ENCODE data around the gene SERPING1. TPM values are rescaled to one million over a fixed set of nuclear protein-coding genes. Genes with fewer than 3 reads are reported as not detected.

Gene SERPING1
- polyA plus RNA-seq, 1 of the 3 experiments (the other 2 are of a cell fraction), result 4.5 TPM

DNA sequence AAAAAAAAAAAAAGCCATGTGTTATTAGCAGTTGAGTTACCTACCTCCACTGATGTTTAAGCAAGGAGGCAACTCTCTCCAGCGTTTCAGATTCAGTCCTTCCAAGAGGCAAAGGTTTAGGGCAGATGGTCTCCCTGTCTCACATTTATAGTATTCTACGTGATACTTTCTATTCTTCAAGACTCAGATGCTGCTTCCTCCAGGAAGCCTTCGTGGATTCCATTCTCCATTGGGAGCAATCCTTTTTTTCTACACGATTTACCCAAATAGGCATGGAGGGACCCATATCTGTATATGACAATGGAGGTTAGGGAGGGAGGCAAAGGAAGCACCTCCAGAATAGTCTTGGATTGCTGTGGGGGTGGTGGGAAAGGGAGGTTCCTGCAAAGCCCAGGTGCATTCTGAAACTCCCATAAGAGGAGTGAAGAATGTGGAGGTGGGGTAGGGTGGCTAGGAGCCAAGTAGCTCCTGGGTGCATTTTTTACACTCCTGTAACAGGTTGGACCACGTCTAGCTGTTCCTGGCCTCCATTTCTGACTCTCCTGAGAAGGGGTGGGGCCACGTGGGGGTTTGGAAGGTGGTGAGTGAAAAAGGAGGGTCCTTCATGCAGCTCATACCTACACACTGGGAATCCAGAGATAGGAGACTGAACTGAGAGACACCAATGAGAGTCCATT lies 36.0 kb downstream of the SERPING1 start (continued):
- TF ChIP-seq FOXJ3 (CRISPR knock-in tag; IDR thresholded peaks at IDR 0.05) (no peak), MEF2A (IDR thresholded peaks at IDR 0.05; ENCODE audit: borderline replicate concordance, low read depth) (no peak), GABPA (IDR thresholded peaks at IDR 0.05; ENCODE audit: low read depth) (no peak), FOXM1 (IDR thresholded peaks at IDR 0.05; ENCODE audit: low read depth) (no peak), POLR2AphosphoS5 (IDR thresholded peaks at IDR 0.05; ENCODE audit: low read depth, low read length) (no peak), FOSL2 (IDR thresholded peaks at IDR 0.05; ENCODE audit: borderline replicate concordance, low read depth) (no peak), TAF1 (IDR thresholded peaks at IDR 0.05; ENCODE audit: borderline replicate concordance, low read depth, low read length) (no peak)
- TF ChIP-seq, protein P1, sequence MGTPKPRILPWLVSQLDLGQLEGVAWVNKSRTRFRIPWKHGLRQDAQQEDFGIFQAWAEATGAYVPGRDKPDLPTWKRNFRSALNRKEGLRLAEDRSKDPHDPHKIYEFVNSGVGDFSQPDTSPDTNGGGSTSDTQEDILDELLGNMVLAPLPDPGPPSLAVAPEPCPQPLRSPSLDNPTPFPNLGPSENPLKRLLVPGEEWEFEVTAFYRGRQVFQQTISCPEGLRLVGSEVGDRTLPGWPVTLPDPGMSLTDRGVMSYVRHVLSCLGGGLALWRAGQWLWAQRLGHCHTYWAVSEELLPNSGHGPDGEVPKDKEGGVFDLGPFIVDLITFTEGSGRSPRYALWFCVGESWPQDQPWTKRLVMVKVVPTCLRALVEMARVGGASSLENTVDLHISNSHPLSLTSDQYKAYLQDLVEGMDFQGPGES (IDR thresholded peaks at IDR 0.05; ENCODE audit: low read depth, low read length), result no peak

DNA sequence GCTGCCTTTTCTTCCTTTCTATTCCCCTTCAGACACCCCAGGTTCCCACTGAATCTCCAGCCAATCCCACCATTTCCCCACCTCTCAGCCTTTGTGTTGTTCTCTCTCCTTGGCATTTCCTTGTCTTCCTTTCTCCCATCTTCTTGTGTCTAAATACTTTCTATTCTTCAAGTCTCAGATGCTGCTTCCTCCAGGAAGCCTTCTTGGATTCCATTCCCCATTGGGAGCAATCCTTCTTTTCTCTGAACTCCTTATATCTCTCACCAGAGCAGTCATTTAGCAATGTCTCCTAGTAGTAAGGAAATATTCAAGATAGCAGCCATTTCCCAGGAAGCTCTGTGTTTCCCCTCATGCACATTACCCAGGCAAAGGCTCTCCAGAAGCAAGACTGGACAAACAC lies 36.8 kb downstream of the SERPING1 start:
- no peaks in the 10 kb centered on the region for H3K36me3 ChIP-seq (replicated peaks in 1 of 2; ENCODE audit: control insufficient read depth in 1 of 2, insufficient read depth in 2 of 2, low read length in 1 of 2)
- no peak overlapping the region for H3K9ac ChIP-seq
- no peaks in the 10 kb centered on the region for H3K9me2 ChIP-seq
- H2AFZ ChIP-seq (ENCODE audit: low read depth), result no peak overlapping the region
- POLR2A ChIA-PET, result no interaction called here
- peaks cover 12% of the 10 kb centered on the region for H3K79me2 ChIP-seq (ENCODE audit: insufficient read depth)
- no peak overlapping the region for H3K27ac ChIP-seq (ENCODE audit: low read depth in 2 of 2, low read length in 1 of 2)
- no peak overlapping the region for H3K4me2 ChIP-seq
- no peak overlapping the region for H3K4me3 ChIP-seq (ENCODE audit: low read depth in 2 of 2, low read length in 1 of 2)
- no peaks in the 10 kb centered on the region for H4K20me1 ChIP-seq (ENCODE audit: insufficient read depth)
- no peaks in the 10 kb centered on the region for H3K9me3 ChIP-seq
- DNase-seq, result no peak
- H3K27me3 ChIP-seq (ENCODE audit: insufficient read depth), result peaks cover 6% of the 10 kb centered on the region; the same call in 1 of the 2 replicates
- H3F3A ChIP-seq (replicated peaks; ENCODE audit: insufficient read depth), result no peaks in the 10 kb centered on the region
- no peak for TF ChIP-seq JUND (IDR thresholded peaks at IDR 0.05)
- H3K4me1 ChIP-seq (ENCODE audit: control insufficient read depth in 1 of 2, insufficient read depth in 2 of 2, low read depth in 1 of 2, low read length in 1 of 2), result peaks cover 3 to 9% of the 10 kb centered on the region in 2 experiments; a peak in 2 of 4 replicates
- CTCF ChIA-PET, result interaction anchor here (2.4 to 17.7 kb wide), 3 partner anchors 11 to 108 kb away, joined by 7 to 326 read pairs (median 21); partner anchors contain the start of gene UBE2L6

DNA sequence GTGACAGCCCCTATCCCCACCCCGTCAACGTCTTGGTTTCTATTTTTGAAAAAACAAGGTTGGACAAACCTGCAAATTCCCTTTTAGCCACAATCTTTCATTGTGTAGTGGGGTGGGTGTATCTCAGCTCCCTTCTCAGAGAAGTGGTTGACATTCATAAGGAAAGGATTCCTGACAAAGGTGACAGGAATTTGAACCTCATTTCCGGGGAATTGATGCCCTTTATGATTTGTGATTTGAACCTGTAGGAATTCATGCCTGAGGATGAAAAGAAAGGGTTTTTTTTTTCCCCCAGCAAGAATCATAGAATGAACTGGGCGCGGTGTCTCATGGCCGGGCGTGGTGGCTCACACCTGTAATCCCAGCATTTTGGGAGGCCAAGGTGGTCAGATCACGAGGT lies 37.8 kb downstream of the SERPING1 start:
- Histone ChIP-seq H4K20me1 (ENCODE audit: insufficient read depth) (peaks cover 6% of the 10 kb centered on the region; the same call in 1 of the 2 replicates), H3K27ac (ENCODE audit: low read depth in 2 of 2, low read length in 1 of 2) (no peak overlapping the region), H3K27me3 (ENCODE audit: insufficient read depth) (peaks cover 6% of the 10 kb centered on the region; the same call in 1 of the 2 replicates), H3K9me3 (no peaks in the 10 kb centered on the region), H3F3A (replicated peaks; ENCODE audit: insufficient read depth) (no peaks in the 10 kb centered on the region), H3K79me2 (ENCODE audit: insufficient read depth) (peaks cover 21% of the 10 kb centered on the region), H2AFZ (ENCODE audit: low read depth) (no peak overlapping the region), H3K36me3 (replicated peaks in 1 of 2; ENCODE audit: control insufficient read depth in 1 of 2, insufficient read depth in 2 of 2, low read length in 1 of 2) (no peaks in the 10 kb centered on the region), H3K4me3 (ENCODE audit: low read depth in 2 of 2, low read length in 1 of 2) (no peak overlapping the region), H3K4me1 (ENCODE audit: control insufficient read depth in 1 of 2, insufficient read depth in 2 of 2, low read depth in 1 of 2, low read length in 1 of 2) (peaks cover 9 to 14% of the 10 kb centered on the region in 2 experiments; a peak in 3 of 4 replicates), H3K9ac (no peak overlapping the region), H3K4me2 (no peak overlapping the region), H3K9me2 (no peaks in the 10 kb centered on the region)
- CTCF ChIA-PET, result interaction anchor here (2.4 to 17.7 kb wide), 3 partner anchors 10 to 108 kb away, joined by 7 to 326 read pairs (median 21); partner anchors contain the start of gene UBE2L6
- WGBS (ENCODE audit: low lambda C conversion rate), result 83% methylated on average over 8 of the region's 8 CpGs
- DNase-seq, result no peak
- POLR2A ChIA-PET, result no interaction called here
- no peak for TF ChIP-seq RFX5 (IDR thresholded peaks at IDR 0.05; ENCODE audit: low read length)
- no peak for TF ChIP-seq MXI1 (IDR thresholded peaks at IDR 0.05; ENCODE audit: low read depth, low read length)
